SJSA1 (cell line): ENCODE results near the gene SOD3. TPM values are rescaled to one million over a fixed set of nuclear protein-coding genes. Genes with fewer than 3 reads are reported as not detected.

Experiments
- DNase-seq, 2 experiments: peaks; one replicate each; pipeline ENCODE4 v3.0.0-alpha.2; 2015 to 2020; ENCODE audit warnings: low spot score in 2 of 2, low read depth in 1 of 2
- H3K27ac ChIP-seq: fragments of 250-450 bp; sonication (Bioruptor Pico); 2 replicates; pipeline ENCODE4 v1.5.1; 2020; ENCODE audit warnings: mild to moderate bottlenecking, moderate library complexity
- H3K27me3 ChIP-seq: fragments of 250-450 bp; sonication (Bioruptor Pico); replicated peaks from 2 replicates; pipeline ENCODE4 v1.5.1; 2020; ENCODE audit warnings: mild to moderate bottlenecking, moderate library complexity
- H3K36me3 ChIP-seq: fragments of 250-450 bp; sonication (Bioruptor Pico); 2 replicates; pipeline ENCODE4 v1.5.1; 2020; ENCODE audit warnings: mild to moderate bottlenecking
- H3K4me1 ChIP-seq: fragments of 250-450 bp; sonication (Bioruptor Pico); replicated peaks from 2 replicates; pipeline ENCODE4 v1.6.1; 2021; ENCODE audit warnings: mild to moderate bottlenecking
- H3K4me3 ChIP-seq: fragments of 250-450 bp; sonication (Bioruptor Pico); 2 replicates; pipeline ENCODE4 v1.5.1; 2020; ENCODE audit warnings: mild to moderate bottlenecking
- H3K9me3 ChIP-seq: fragments of 250-450 bp; sonication (Bioruptor Pico); replicated peaks from 2 replicates; pipeline ENCODE4 v1.5.1; 2020; ENCODE audit warnings: mild to moderate bottlenecking
- total RNA-seq: library from RNA; depleted of rRNA; stranded (reverse); fragments of >200 nt; shearing (Covaris generic); gene quantifications from 2 replicates; pipeline ENCODE4 v1.2.3, GENCODE V29; 2014

Gene SOD3
- total RNA-seq, 1 experiment from 2014 or later, result 2.0 TPM

- no peaks in the 10 kb centered on the region for H3K27me3 ChIP-seq
- H3K27ac ChIP-seq, result no peak overlapping the region
- no peak overlapping the region for H3K4me3 ChIP-seq
- H3K36me3 ChIP-seq, result no peaks in the 10 kb centered on the region
- H3K4me1 ChIP-seq, result no peaks in the 10 kb centered on the region
- no peaks in the 10 kb centered on the region for H3K9me3 ChIP-seq
- no peak for DNase-seq
Measured at GRCh38 chr4:24801136-24801855, 5.9 kb downstream of the SOD3 start.

DNA sequence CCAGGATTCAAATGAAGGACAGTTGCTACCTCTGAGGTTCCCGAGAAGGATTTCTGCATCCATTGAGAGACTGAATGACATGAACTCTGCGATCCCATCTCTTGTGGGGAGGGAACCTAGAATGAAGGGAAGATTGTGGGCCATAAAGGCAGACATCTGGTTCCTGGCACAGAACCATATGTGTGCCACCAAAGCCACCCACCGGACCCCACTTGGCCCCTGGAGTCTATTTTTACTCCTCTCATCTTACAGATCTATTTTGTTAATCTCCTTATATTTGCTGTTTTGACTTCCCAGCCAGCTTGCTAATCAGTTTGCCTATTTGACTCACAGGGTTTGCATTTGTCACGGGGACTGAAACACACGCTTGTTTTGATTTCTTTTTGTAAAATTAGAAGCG, 7.3 kb downstream of the SOD3 start:
- H3K36me3 ChIP-seq, result no peaks in the 10 kb centered on the region
- DNase-seq, result no peak
- H3K4me1 ChIP-seq, result no peaks in the 10 kb centered on the region
- H3K27ac ChIP-seq, result no peak overlapping the region
- H3K4me3 ChIP-seq, result no peak overlapping the region
- H3K9me3 ChIP-seq, result no peaks in the 10 kb centered on the region
- H3K27me3 ChIP-seq, result no peaks in the 10 kb centered on the region

GRCh38 chr4:24805067-24805466, 9.7 kb downstream of the SOD3 start:
- no peaks in the 10 kb centered on the region for H3K36me3 ChIP-seq
- H3K9me3 ChIP-seq, result no peaks in the 10 kb centered on the region
- H3K4me1 ChIP-seq, result peaks cover 5% of the 10 kb centered on the region; the same call in 1 of the 2 replicates
- no peak for DNase-seq
- no peaks in the 10 kb centered on the region for H3K27me3 ChIP-seq
- no peak overlapping the region for H3K27ac ChIP-seq
- H3K4me3 ChIP-seq, result no peak overlapping the region

DNA sequence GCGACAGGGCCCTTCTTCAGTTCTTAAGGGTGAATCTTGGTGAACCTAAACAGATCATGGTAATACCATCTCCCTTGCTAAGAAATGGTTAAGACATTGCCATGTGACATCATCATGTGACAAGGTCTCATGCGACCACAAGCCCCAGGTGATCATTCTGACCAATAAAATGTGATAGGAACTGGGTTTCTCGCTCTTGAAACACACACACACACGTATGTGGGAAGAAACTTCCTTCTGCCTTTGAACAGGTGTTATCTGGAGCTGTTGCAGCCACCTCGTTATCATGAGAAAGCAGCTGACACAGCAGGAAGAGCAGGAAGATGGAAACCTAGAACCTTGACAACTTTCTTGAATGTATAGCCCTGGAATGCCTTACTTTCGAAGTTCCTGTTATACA, 10.2 kb downstream of the SOD3 start:
- DNase-seq, result no peak
- Histone ChIP-seq H3K4me1 (peaks cover 10% of the 10 kb centered on the region; the same call in 1 of the 2 replicates), H3K27me3 (no peaks in the 10 kb centered on the region), H3K9me3 (no peaks in the 10 kb centered on the region), H3K36me3 (no peaks in the 10 kb centered on the region), H3K27ac (no peak overlapping the region), H3K4me3 (no peak overlapping the region)

- Histone ChIP-seq H3K36me3 (no peaks in the 10 kb centered on the region), H3K27ac (no peak overlapping the region), H3K27me3 (no peaks in the 10 kb centered on the region), H3K4me3 (no peak overlapping the region), H3K9me3 (no peaks in the 10 kb centered on the region), H3K4me1 (peaks cover 10% of the 10 kb centered on the region; the same call in 1 of the 2 replicates)
- DNase-seq, result no peak
Measured at GRCh38 chr4:24806206-24806990, 11.0 kb downstream of the SOD3 start.

GRCh38 chr4:24807611-24808010, 12.2 kb downstream of the SOD3 start:
- Histone ChIP-seq H3K4me1 (peaks cover 10% of the 10 kb centered on the region; the same call in 1 of the 2 replicates), H3K4me3 (no peak overlapping the region), H3K36me3 (no peaks in the 10 kb centered on the region), H3K27ac (no peak overlapping the region), H3K27me3 (no peaks in the 10 kb centered on the region), H3K9me3 (no peaks in the 10 kb centered on the region)
- no peak for DNase-seq

DNA sequence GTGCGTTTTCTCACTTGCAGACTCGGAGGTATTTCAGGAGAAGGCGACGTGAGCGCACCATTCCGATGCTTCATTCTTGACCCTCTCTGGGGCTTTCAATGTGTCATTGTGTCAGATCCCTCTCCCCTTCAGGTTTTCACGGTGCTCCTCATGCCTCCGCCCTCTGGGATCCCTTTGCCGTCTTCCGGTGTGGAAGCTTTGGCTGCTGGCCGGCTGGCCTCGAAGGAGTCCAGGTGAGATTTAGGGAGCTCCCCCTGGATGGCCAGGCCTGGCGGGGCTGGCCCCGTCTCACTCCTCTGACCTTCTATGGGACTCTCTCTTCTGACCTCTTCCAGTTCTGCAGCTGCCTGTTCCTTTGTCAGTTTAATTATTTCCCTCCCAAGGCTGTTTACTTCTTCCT, 12.9 kb downstream of the SOD3 start:
- Histone ChIP-seq H3K4me3 (no peak overlapping the region), H3K9me3 (no peaks in the 10 kb centered on the region), H3K27me3 (no peaks in the 10 kb centered on the region), H3K4me1 (peaks cover 10% of the 10 kb centered on the region; the same call in 1 of the 2 replicates), H3K27ac (no peak overlapping the region), H3K36me3 (no peaks in the 10 kb centered on the region)
- DNase-seq, result no peak

- Histone ChIP-seq H3K4me3 (no peak overlapping the region), H3K36me3 (no peaks in the 10 kb centered on the region), H3K9me3 (no peaks in the 10 kb centered on the region), H3K27ac (no peak overlapping the region), H3K27me3 (no peaks in the 10 kb centered on the region), H3K4me1 (peaks cover 10% of the 10 kb centered on the region; the same call in 1 of the 2 replicates)
- no peak for DNase-seq
Measured at GRCh38 chr4:24808955-24809354, 13.6 kb downstream of the SOD3 start.

GRCh38 chr4:24809376-24809775, 14.0 kb downstream of the SOD3 start:
- H3K9me3 ChIP-seq, result no peaks in the 10 kb centered on the region
- no peaks in the 10 kb centered on the region for H3K36me3 ChIP-seq
- H3K4me3 ChIP-seq, result no peak overlapping the region
- peaks cover 10% of the 10 kb centered on the region; the same call in 1 of the 2 replicates for H3K4me1 ChIP-seq
- no peak for DNase-seq
- no peak overlapping the region for H3K27ac ChIP-seq
- H3K27me3 ChIP-seq, result no peaks in the 10 kb centered on the region

DNA sequence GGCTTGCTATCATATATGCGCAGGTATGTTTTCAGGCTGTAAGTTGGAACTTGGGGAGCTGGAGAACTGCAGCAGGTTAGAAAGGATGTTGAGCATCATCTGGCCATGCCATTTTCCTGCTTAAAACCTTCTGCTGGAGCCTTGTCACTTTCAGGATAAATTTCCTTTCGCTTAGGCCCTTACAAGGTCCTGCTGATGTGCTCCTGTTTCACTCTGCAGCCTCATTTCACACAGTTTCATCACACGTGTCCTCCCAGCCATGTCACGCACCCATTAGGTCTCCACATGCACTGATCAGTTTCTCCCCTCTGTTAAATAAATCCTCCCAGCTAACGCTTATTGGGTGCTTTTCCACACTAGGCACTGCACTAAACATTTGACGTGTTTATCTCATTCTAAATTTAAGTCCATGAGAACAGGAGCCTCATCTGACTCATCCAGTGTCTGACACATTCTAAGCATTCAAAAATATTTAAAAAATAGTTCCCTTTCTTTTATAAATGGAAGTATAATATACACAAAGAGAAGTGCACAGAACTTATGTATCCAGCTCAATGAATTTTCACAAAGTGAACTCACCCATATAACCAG, 14.5 kb downstream of the SOD3 start:
- Histone ChIP-seq H3K27me3 (no peaks in the 10 kb centered on the region), H3K9me3 (no peaks in the 10 kb centered on the region), H3K4me3 (no peak overlapping the region), H3K36me3 (no peaks in the 10 kb centered on the region), H3K27ac (no peak overlapping the region), H3K4me1 (peaks cover 10% of the 10 kb centered on the region; the same call in 1 of the 2 replicates)
- DNase-seq, result peak in 1 of 2 experiments; percentile 5

DNA sequence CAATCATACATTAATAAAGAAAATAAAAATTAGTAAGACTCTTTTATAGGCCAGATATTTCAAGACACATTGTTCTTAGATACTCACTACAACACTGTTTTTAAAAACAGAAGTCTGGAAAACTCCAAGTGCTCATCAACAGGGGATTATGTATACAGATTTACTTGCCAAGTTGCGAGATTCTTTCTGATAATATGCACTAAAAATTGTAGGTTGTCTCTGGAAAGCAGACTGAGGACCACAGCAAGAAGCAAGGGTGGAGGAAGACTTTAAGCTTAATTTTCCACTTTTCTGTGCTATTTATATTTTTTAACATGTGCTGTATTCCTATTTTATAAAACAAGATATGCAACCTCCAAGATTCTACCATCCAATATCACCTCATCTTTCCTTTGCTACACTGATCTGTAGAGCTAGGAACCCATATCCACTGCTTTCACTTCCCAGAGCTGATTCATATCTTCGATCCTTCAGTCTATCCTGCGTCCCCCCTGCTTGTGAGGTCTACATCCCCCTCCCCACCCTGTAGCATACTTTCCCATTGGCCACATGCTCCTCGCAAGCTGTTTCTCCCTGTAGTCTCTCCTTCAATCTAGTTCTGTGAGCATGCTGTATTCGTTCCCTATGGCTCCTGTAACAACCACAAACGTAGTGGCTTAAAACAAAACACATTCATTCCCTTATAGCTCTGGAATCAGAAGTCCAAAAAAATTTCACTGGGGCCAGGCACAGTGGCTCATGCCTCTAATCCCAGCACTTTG, 15.7 kb downstream of the SOD3 start:
- no peak for DNase-seq
- H3K27me3 ChIP-seq, result no peaks in the 10 kb centered on the region
- no peaks in the 10 kb centered on the region for H3K36me3 ChIP-seq
- H3K4me3 ChIP-seq, result no peak overlapping the region
- H3K27ac ChIP-seq, result no peak overlapping the region
- peaks cover 10% of the 10 kb centered on the region; the same call in 1 of the 2 replicates for H3K4me1 ChIP-seq
- H3K9me3 ChIP-seq, result no peaks in the 10 kb centered on the region

DNA sequence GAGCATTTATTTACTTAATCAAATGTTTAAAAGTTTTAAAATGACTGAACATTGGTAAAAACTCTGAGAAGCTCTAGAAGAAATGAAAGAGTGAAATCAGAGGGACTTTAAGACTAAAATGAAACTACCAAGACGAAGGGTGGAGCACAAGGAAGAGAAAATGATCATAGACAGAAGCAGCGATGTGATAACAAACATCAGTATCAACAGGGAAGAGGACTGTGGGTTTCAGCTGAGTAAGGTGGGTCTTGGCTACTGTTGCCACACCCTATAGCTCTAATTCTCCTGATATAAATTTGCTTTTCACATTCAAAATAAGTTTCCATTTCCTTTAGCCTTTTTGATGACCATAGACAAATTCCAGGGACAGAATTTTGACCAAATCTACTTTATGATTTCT, 18.4 kb downstream of the SOD3 start:
- no peak overlapping the region for H3K4me3 ChIP-seq
- DNase-seq, result no peak
- no peaks in the 10 kb centered on the region for H3K27me3 ChIP-seq
- peaks cover 10% of the 10 kb centered on the region; the same call in 1 of the 2 replicates for H3K4me1 ChIP-seq
- no peak overlapping the region for H3K27ac ChIP-seq
- H3K36me3 ChIP-seq, result no peaks in the 10 kb centered on the region
- H3K9me3 ChIP-seq, result no peaks in the 10 kb centered on the region

DNA sequence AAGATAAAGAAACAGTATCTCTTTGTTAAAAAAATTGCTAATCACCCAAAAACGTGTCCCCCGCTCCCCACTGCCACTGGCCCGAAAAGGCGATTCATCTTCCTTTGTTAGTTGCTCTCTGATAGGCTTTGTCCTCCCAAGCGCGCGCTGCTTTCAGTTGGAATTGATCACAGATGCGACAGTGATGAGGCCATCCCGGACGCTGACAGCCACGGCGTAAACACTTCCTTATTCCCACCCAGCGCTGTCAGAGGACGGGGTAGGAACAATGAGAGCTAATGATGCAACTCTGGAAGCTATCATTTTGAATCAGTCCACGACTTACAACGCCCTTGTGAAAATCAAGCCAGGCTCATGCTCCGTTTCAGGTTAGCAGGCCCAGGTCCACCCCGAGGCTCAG, 21.4 kb downstream of the SOD3 start:
- H3K4me3 ChIP-seq, result no peak overlapping the region
- H3K4me1 ChIP-seq, result no peaks in the 10 kb centered on the region
- H3K27me3 ChIP-seq, result no peaks in the 10 kb centered on the region
- no peak overlapping the region for H3K27ac ChIP-seq
- H3K9me3 ChIP-seq, result no peaks in the 10 kb centered on the region
- no peaks in the 10 kb centered on the region for H3K36me3 ChIP-seq
- no peak for DNase-seq
